Right lobe of liver (tissue), 4 donors: ENCODE results near the gene CSF1.

Experiments used
- CTCF ChIP-seq, 4 donors: fragments of 200-600 bp in 3 of 4; fragments of 450-650 bp in 1 of 4; IDR thresholded peaks; one replicate each; pipeline versions ENCODE4 v1.5.1 to v1.8.0; 2016 to 2022; ENCODE audit warnings: antibody characterized with exemption in 4 of 4, mild to moderate bottlenecking in 2 of 4
- POLR2A ChIP-seq: fragments of 450-650 bp; IDR thresholded peaks from one replicate; pipeline ENCODE4 v1.6.1; 2017; ENCODE audit warnings: antibody characterized with exemption, mild to moderate bottlenecking
- donor health status: DM: no; HTN: no; CAD: no.
- donor health status: DM: no; HTN: no; CAD: no.
- donor health status: DM: no; HTN: yes; CAD: no.

DNA sequence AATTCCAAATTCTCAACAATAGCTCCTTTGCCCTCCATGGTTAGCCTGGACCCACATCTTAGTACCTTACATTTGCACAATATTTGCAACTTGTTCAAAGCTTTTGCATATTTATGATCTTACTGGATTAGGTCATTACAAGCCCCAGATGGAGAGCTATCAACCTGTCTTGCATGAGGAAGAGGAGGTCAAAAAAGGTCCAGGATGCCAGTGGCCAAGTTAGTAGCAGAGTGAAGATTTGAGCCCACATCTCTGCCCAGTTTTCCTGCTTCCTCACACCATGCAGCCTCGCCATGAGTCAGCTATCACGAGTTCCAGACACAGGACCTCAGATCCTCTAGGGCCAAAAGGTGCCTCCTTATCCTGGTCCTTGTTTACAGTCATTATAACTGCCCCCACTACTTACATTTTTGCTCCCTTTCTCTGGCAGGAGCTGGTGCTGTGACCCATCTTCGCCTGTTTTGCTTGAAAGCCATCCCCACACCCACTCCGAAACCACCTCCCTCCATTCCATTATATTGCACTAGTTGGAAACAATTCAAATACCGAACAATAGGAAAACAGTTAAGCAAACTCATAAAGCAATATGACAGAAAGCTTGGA lies 68.9 kb downstream of the CSF1 start:
- TF ChIP-seq CTCF (IDR thresholded peaks at IDR 0.05) (no peak), POLR2A (no peak)
